Breast epithelium (tissue), 3 donors: Measurements from ENCODE around the gene GPX4.

Experiments used
- POLR2A ChIP-seq: fragments of 450-650 bp; IDR thresholded peaks from one replicate; pipeline ENCODE4 v1.6.1; 2016; ENCODE audit warnings: antibody characterized with exemption, mild to moderate bottlenecking, moderate library complexity
- TF ChIP-seq, protein P1 (sequence below), 3 donors: fragments of 450-650 bp; IDR thresholded peaks; one replicate each; pipeline ENCODE4 v1.5.1; 2016 to 2017; ENCODE audit warnings: antibody characterized with exemption in 3 of 3, mild to moderate bottlenecking in 3 of 3, moderate library complexity in 3 of 3

DNA sequence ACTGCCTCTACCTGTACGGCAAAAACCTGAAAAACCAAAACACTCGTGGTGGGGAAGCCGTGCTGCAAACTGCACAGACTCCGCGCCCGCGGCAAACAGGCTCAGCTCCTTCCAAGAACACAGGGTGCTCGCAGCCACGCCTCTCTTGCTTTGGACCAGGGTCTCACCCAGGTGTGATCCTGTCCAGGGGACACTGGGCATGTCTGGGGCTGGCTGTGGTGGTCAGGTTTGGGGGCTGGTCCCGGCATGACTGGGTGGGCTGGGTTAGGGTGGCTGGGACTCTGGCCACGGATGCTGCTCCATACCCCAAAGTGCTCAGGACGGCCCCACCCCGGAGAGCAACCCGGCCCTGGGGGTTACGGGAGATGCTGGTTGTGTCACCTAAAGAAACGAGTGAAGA lies 13.9 kb downstream of the GPX4 start:
- no peak for TF ChIP-seq POLR2A
- TF ChIP-seq, protein P1, sequence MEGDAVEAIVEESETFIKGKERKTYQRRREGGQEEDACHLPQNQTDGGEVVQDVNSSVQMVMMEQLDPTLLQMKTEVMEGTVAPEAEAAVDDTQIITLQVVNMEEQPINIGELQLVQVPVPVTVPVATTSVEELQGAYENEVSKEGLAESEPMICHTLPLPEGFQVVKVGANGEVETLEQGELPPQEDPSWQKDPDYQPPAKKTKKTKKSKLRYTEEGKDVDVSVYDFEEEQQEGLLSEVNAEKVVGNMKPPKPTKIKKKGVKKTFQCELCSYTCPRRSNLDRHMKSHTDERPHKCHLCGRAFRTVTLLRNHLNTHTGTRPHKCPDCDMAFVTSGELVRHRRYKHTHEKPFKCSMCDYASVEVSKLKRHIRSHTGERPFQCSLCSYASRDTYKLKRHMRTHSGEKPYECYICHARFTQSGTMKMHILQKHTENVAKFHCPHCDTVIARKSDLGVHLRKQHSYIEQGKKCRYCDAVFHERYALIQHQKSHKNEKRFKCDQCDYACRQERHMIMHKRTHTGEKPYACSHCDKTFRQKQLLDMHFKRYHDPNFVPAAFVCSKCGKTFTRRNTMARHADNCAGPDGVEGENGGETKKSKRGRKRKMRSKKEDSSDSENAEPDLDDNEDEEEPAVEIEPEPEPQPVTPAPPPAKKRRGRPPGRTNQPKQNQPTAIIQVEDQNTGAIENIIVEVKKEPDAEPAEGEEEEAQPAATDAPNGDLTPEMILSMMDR (IDR thresholded peaks at IDR 0.05) = no peak
